ENCODE results near the gene KRT38.

The KRT38 gene

DNA sequence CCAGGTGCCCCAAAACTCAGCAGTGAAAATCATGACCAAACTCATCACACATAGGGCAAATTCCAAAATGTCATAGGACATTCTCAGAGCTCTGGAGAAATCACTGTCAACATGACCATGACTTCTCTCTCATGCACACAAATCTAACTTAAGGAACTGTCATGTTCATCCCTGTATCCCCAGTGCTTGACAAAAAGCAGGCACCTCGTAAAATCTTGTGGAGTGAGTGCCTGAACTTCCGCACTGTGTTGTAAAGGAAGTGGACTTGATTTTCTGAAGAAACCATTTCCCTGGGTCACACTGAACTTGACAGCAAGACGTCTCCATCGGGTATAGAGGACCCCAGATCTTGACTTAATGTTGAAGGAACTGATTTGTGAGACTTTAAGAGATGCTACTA, 19.2 kb downstream of the KRT38 start:
- no peak for DNase-seq (ENCODE audit: low read depth)

DNA sequence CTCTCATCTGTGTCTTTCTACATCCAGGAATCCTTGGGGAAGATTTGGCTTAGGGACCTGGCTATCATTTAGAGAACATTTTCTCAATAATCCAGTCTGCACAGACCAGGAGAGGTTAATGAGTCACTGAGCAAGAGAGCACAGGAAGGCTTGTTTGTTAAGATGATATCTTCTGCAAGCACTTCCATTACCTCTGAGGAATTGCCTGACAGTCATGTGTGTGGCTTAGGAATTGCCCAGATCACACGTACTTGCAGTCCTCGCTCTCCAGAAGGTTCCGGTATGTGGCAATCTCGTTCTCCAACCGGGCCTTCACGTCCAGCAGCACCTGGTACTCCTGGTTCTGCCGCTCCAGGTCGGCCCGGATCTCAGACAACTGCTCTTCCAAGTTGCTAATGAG, 19.7 kb downstream of the KRT38 start:
- DNase-seq (ENCODE audit: low read depth) = no peak

DNA sequence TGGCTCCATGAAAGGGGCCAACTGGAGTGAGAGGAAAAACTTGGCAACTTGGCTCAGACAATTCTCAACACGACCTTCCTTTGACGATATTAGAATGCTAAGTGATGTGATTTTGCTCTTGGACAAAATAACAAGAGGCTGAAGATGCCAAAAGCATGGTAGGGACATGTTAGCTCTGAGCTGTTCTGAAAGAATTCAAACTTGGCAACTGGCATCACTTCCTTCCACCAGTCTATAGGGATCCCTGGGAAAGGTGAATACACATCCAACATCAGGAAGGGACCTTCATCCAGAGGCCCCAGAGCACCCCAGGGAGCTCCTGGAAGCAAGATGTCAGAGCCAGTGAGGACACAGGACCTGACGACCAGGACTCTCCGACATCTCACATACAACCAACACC, 20.6 kb downstream of the KRT38 start:
- no peak for DNase-seq (ENCODE audit: low read depth)

DNA sequence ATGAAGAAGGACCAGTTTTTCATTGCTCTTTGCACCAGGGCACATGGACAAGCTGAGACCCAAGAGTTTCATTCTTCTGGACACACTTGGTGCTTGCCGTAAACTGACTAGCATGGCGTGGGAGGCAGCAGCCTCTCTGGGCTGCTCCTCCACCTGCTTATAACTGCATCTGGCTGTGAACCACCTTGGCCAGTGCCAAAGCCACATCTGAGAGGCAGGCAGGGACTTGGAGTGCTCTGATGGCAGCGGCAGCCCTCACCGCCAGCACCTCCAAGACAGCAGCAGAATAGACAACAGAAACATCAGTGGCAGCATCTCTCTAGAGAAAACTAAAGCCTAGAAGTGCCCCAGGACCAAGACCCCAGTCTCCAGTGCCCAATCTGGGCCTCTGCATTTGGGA, 21.1 kb downstream of the KRT38 start:
- no peak for DNase-seq (ENCODE audit: low read depth)

DNA sequence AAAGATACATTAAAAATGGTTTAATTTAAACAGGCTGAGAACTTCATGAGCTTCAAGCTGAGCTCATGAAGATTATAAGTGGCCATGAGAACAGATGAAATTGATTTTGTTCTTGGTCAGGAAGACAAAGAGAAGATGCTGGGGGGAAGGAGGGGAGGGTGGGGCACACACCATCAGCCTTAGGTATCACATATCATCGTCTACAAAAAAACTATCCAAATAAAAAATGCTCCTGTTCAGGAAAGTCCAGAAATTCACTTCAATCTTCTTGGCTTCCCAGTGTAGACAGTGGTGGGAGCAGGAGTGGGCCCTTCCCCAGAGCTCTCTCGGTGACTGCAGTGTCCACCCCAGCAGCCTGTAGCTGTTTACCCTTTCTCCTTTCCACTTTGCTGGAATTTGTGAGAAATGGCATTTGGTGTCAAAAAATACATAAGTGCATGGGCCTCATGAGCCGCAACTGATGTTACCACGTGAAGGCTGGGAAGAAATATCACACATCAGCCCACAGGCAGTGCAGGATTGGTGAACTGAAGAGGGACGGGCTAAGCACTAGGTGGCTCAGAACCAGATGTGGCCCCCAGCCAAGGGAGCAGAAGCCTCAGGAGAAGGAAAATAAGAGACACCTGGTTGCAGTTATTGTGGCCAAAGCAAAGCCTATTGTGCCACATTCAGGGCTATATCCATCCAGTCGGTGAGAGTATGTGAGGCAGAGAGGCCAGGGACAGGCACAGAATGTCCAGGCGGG, 22.5 kb downstream of the KRT38 start:
- no peak for DNase-seq (ENCODE audit: low read depth)

DNA sequence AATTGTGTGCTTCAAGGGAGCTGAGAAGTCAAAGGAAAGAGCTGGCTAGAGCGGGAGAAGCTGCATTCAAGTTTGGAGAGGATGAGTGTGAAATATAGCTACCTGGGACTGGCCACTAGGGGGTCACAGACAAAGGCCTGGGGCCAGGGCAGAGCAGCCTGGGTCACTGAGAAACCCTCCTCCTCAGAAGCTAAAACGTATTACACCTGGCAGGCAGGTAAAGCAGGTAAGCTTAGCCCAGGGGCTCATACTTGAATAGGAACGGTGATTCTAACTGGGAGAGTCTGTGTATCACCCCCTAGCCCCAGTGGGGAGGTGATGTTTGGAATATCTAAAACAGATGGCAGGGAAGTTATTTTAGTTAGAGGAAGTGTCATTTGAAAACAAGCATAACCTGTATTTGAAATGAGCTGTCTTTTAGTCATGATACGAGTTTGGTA, 23.2 kb downstream of the KRT38 start:
- DNase-seq (ENCODE audit: low read depth) = no peak

DNA sequence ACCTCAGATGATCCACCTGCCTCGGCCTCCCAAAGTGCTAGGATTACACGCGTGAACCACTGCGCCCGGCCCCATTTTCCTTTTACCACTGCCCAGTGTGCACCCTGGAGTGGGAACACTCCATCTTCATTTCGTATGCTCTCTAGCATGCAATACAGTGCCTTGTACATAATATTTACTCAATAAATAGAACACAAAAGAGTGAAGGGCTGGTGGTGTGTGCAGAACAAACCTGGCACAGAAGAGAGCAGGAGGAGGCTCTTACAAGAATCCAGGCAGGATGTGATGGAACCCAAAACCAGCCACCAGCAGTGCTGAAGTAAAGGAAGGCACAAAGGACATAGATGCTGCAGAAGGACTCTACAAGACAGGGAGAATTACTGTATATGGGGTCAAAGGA, 23.7 kb downstream of the KRT38 start:
- DNase-seq (ENCODE audit: low read depth) = no peak

DNA sequence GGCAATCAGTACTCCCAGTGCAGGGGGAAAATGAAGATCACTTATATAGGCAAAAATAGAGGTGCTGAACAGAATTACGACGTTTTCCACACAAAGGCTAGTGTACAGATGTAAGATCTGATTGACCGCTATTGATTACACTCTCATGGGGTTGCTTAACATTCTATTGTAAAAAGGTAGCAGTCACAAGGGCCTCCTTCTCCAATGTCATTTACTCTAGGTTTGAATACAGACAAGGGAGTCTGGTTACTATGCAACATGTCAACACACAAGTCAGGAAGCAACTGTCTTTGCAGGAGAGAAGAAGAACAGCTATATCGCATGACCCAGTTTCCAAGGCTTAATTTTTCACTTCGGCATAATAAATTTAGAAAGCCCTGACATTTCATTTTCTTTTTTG, 24.3 kb downstream of the KRT38 start:
- DNase-seq (ENCODE audit: low read depth) = no peak

DNA sequence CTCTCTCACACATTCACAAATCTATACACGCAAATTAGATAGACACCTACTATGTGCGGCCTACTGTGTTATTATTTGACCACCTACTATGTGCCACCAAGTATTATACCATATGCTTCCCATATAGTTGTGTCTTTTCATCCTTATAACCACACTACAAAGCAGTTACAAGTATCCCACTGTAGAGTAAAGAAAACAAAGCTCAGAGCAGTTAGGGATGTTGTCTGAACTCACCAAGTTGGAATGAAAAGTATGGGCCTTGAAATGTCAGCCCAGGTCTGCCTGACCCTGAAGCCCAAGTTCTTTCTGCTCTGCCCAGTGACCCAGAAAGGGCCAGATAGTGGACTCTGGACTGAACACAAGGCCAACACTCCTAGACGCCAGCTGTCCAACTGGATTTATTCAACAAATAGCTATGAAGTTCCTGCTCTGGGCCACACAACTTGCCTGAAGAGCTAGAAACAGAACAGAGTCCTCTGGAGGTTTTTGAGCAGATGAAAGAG, 24.9 kb downstream of the KRT38 start:
- no peak for DNase-seq (ENCODE audit: low read depth)

DNA sequence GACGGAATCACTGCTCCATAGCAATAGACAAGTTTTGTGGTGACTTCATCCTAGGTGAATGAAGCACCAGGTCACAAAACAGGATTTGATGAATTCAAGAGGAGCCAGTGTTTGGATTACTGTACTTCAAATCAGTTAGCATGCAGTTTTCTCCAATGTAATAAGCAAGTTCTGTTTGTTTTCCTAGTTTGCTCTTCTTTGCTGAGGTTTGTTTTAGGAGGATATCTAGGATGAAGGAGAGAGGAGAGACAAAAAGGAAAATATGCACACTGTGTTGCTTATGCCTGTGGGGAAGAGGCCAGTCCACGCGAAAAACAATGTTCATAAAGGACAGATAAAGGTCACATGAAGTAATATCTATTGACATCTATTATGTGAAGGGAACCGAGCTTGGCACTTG, 25.4 kb downstream of the KRT38 start:
- DNase-seq (ENCODE audit: low read depth) = no peak

DNA sequence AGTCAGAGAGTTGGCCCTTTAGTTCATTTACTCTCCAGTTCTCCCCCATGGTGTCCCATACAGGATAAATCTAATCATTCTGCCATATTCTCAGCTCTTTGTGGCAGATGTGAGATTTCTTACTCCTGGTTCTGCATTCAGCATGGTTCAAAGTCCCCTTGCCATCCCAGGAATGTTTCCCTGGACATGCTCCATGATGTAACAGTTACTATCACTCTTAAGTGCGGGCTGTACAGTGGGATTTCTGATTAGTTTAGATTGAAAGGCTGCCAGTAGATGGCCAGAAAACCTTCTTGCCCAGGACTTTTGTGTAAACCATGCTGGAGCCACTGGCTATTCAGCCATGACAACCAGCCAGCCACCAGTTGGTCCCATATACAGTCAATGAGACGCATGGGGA, 26.8 kb downstream of the KRT38 start:
- DNase-seq (ENCODE audit: low read depth) = no peak

DNA sequence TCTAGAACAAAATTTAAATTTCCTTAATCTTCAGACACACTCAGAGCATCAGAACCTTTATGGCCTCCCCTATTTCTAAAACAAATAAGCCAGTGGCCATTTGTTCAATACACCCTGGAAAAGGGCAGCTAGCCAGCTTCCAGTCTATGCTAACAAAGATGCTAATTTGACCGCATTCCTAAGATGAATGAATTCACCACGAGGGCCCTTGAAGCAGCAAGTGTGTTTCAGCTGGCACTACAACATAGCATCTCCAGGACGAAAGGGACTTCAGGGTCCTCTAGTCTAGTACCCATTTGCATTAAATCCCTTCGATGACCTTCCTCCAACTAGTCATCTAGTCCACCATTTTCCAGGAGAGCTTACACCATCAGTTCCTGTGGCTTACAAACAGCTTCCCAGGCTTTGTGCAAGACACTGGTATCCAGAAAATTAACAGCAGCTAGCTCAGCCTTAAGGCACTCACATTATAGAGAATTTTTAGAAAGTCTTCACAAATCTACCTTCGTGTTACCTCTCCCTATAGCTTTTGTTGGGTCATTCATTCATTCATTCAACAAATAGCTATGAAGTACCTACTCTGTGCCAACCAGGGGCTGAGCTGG, 27.3 kb downstream of the KRT38 start:
- no peak for DNase-seq (ENCODE audit: low read depth)

DNA sequence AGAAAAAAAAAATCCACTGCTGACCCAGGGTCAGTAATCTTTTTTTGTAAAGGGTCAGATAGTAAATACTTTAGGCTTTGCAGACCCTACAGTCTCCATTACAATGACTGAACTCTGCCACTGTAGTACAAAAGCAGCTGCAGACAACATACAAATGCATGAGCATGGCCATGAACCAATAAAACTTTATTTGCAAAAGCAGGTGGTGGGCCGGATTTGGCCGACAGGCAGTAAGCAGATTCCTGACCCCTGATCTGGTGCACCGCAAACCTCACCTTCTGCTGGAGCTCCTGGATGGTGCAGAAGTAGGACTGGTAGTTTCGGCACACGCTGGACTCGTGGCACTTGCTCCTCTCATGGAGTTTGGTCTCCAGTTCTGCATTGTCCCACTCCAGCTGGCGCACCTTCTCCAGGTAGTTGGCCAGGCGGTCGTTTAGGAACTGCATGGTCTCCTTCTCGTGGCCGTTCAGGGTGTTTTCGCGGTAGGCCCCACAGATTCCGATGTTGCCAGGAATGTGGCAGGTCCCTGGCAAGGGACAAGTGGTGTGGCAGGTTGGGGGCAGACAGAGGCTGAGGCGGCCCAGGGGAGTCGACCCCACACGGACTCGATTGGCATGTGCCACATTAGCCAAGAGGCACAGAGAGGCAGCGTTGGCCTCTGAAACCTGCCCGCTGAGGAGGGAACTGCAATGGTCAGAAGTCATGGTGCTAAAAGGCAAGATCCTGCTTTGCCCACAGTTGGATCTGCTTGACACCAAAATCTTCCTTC, 29.5 kb downstream of the KRT38 start:
- DNase-seq (ENCODE audit: low read depth) = no peak

DNA sequence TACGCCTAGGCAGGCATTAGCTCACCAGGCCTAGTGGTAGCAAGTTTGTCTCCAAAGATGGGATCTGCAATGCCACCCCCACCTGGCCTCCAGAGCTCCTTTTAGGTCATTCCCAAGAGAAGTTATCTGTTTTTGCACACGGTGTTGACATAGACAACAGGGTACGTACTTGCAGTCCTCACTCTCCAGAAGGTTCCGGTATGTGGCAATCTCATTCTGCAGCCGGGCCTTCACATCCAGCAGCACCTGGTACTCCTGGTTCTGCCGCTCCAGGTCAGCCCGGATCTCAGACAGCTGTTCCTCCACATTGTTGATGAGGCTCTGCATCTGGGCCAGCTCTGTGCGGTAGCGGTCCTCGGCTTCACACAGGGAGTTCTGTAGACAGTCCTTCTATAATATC, 33.6 kb downstream of the KRT38 start:
- no peak for DNase-seq (ENCODE audit: low read depth)

DNA sequence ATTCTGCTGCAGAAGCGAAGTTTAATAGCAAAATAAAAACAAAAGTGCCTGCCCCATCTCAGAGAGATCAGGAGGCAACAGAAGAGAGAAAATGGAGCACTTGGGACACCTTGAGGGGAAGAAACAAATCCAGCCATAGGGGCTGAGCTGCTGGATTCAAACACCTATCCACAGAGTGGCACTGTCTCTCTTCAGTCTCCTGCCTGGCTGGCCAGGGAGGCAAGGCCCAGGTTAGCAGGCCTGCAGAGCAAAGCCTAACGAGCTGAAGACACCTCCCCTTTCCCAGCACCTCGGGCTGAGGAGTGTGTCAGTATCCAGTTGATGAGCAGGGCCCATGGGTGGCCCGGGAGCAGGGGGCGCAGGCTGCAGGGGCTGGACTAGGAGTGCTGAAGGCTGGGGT, 34.6 kb downstream of the KRT38 start:
- DNase-seq (ENCODE audit: low read depth) = no peak

DNA sequence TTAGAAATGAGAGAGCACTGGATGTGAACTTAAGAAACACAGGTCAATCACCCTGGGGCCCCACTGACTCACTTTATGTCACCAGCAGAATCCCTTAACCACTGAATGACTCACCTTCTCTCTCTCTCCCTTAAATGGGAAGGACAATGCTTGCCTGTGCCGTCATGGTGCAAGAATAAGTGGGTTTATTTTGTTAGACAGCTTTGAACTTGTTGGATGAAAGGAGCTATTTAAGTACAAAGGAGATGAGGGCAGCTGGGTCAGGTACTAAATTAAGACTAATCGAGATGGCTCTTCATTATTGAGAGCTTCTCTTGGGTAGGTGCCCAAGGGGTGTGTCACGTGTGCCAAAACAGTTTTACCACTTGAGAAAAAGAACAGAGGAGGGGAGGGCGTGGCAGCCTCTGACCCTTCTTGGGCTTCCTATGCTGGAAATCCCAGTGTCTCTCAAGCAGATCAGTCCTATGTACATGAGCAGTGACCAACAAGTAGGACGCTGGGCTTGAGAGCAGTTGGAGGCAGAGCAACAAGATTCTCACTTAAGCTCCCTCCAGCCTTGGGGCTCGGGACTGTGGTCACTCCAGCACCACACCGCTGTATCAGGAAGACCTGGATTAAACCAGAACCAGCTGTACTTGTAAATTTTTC, 36.6 kb downstream of the KRT38 start:
- peak; percentile 22 for DNase-seq (ENCODE audit: low read depth)

DNA sequence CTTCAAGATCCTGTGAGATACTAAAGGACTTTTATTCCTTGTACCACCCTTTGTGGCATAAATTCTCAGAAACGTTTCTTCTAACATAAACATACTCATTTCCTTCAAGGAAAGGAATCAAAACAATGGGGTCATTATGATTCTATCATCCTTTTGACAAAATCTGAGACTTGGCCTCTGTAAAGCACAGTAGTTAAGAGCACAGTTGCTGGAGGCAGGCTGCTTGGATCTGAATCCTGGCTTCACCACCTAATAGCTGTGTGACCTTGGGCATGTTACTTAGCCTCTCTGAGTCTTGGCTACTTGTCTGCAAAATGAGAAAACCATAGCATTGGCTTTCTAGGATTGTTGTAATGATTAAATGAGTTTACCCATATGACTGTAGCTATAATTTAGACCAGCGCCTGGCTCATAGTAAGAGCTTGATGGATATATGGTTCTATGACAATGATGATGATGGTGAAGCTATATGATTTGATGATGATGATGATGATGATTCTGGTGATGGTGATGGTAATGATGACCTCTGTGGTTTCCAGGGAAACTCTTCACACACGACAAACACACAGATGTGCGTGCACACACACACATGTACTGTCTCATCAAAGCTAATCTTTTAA, 37.3 kb downstream of the KRT38 start:
- DNase-seq (ENCODE audit: low read depth) = no peak

DNA sequence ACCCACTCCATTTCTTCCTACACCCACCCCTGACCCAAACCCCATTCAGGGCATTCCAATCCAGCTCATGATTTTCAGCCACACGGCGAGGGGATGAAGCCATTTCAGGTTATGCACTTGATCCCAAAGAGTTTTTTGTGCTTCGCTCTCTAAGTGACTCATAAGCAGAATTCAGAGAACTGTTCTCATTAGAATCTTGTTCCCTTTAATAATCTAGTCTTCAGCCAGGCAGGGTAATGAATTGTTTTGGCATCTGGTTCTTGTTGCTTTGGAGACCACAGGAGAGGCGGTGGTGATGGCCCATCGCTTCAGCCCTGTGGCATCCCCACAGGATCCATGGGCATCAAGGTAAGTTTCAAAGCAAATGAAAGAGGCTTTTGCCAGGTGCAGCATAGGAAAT, 38.6 kb downstream of the KRT38 start:
- no peak for DNase-seq (ENCODE audit: low read depth)

DNA sequence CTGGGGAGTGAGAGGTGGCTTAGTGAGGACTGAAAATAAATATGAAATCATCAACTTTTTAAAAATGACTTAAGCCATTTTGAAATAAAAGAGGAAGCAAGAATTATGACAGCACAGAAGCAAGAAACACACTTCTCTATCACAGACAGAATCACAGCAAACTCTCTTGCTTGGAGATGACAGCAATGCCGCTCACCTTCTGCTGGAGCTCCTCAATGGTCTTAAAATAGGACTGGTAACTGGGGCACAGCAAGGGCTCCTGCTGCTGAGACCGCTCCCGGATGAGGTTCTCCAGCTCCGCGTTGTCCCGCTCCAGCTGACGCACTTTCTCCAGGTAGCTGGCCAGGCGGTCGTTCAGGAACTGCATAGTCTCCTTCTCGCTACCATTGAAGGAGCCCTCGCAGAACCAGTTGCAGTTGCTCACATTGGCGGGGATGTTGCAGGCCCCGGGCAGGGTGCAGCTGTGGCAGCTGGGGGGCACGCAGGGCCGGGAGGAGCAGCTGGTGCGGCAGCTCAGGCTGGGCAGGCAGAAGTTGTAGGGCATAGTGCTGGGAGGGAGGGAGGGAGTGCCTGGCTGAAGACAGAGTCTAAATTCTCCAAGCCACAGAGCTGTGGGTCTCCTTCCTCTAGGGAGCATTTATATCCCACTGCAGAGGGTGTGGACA, 43.7 kb downstream of the KRT38 start, which contains the start of gene KRT31:
Gene KRT31 (minus strand): TSS at position 613 of the 665 bp plus-strand sequence. CDS start 69 bp downstream, at position 544.
- DNase-seq (ENCODE audit: low read depth) = no peak

DNA sequence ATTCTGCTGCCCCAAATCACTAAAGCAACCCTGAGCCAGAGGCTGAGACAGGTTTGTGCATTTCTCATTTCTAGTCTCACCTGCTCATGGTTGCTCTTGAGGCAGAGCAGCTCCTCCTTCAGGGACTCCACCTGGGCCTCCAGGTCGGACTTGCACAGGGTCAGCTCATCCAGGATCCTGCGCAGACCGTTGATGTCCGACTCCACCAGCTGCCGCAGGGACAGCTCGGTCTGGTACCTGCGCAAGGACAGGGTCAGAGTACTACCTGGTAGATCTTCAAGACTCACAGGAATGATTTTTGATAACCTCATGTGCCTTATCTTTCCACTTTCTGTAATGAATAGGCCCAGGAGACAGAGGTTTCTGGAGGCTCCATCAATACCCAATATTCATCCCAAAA, 44.4 kb downstream of the KRT38 start:
- DNase-seq (ENCODE audit: low read depth) = no peak

DNA sequence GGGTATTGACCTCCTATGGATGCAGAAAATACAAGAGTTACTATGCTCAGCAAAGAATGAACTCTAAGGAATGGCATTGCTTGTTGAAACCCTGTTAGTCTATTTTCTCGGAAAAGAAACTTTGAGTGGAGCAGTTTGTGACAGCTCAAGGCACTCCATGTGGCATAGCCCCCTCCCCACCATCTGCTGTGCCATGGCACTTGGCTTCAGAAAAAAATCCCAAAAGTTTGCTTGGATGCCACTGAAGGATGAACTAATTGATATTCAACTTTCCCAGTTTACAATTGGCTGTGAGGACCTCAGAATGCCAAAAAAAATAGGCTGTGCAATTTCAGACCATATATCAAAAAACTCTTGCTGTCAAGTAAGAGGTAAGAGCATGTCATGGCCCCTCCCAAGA, 45.2 kb downstream of the KRT38 start:
- no peak for DNase-seq (ENCODE audit: low read depth)
